HepG2 (cell line): ENCODE results near the gene STK39. TPM values are rescaled to one million over a fixed set of nuclear protein-coding genes. Genes with fewer than 3 reads are reported as not detected.

Source experiments
- AHR ChIP-seq: IDR thresholded peaks from 2 replicates; pipeline ENCODE4 v1.6.1; 2018; ENCODE audit warnings: missing genetic modification reagents, missing compliant biosample characterization
- LCORL ChIP-seq, 2 experiments: fragments of 450-650 bp in 1 of 2; sonication (generic) in 1 of 2; formaldehyde crosslinking in 1 of 2; IDR thresholded peaks; 2 replicates each; pipeline versions ENCODE4 v1.5.0 to v1.6.1; 2017 to 2020; ENCODE audit warnings: antibody characterized with exemption in 1 of 2, missing genetic modification reagents in 1 of 2
- PRMT3 ChIP-seq: sonication (generic); formaldehyde crosslinking; IDR thresholded peaks from 2 replicates; pipeline ENCODE4 v1.8.1; 2022; ENCODE audit warnings: low read depth, mild to moderate bottlenecking, moderate library complexity, missing genetic modification reagents, borderline replicate concordance
- ZBTB2 ChIP-seq: sonication (generic); formaldehyde crosslinking; IDR thresholded peaks from 2 replicates; pipeline ENCODE4 v1.8.0; 2022; ENCODE audit warnings: low read depth, missing genetic modification reagents
- ZBTB44 ChIP-seq: sonication (generic); formaldehyde crosslinking; IDR thresholded peaks from 2 replicates; pipeline ENCODE4 v1.4.0; 2020; ENCODE audit warnings: missing genetic modification reagents
- ZFP82 ChIP-seq: sonication (generic); formaldehyde crosslinking; IDR thresholded peaks from 2 replicates; pipeline ENCODE4 v1.5.1; 2020; ENCODE audit warnings: mild to moderate bottlenecking, missing genetic modification reagents, borderline replicate concordance
- ZFYVE20 ChIP-seq: sonication (generic); formaldehyde crosslinking; IDR thresholded peaks from 2 replicates; pipeline ENCODE4 v1.8.0; 2023; ENCODE audit warnings: low read depth, mild to moderate bottlenecking, moderate library complexity, missing genetic modification reagents, borderline replicate concordance
- ZNF18 ChIP-seq: sonication (generic); formaldehyde crosslinking; IDR thresholded peaks from 2 replicates; pipeline ENCODE4 v1.8.0; 2022; ENCODE audit warnings: mild to moderate bottlenecking, missing genetic modification reagents; ENCODE audit not compliant: insufficient replicate concordance
- ZNF552 ChIP-seq: sonication (generic); formaldehyde crosslinking; IDR thresholded peaks from 2 replicates; pipeline ENCODE4 v1.9.0; 2022; ENCODE audit warnings: missing genetic modification reagents, mild to moderate bottlenecking, borderline replicate concordance
- polyA plus RNA-seq, 8 experiments: library from polyadenylated mRNA; depleted of rRNA in 3 of 8; stranded (reverse) in 7 of 8; unstranded in 1 of 8; fragments of >200 nt; fragmentation: Illumina TruSeq in 4 of 8; extraction: Trizol in 4 of 8; gene quantifications; 2 replicates each; pipeline versions ENCODE4 v1.2.1 to v1.2.3, GENCODE V29; 2011 to 2016; ENCODE audit warnings: low read depth in 4 of 8, missing spikeins in 1 of 8, mixed read lengths in 1 of 8; ENCODE audit not compliant: insufficient read depth in 1 of 8
- total RNA-seq, 5 experiments: library from RNA; depleted of rRNA; stranded (reverse); fragments of >200 nt; fragmentation: Illumina TruSeq; extraction: Trizol; gene quantifications; 2 replicates each; pipeline ENCODE4 v1.2.3, GENCODE V29; 2016; ENCODE audit warnings: low read depth in 1 of 5

STK39 gene
- total and polyA plus RNA-seq, 2 of the 13 experiments (the other 11 are each of a cell fraction or from before 2014, with no cell fraction given): 27.3 to 38.4 TPM

- TF ChIP-seq ZBTB2 (CRISPR knock-in tag): no peak
- TF ChIP-seq ZFYVE20 (CRISPR knock-in tag): no peak
- TF ChIP-seq ZBTB44 (CRISPR knock-in tag): no peak
- TF ChIP-seq ZNF18 (CRISPR knock-in tag): no peak
- TF ChIP-seq AHR (CRISPR knock-in tag): no peak
- no peak for TF ChIP-seq ZNF552 (CRISPR knock-in tag)
- no peak for TF ChIP-seq PRMT3 (CRISPR knock-in tag)
- no peak for TF ChIP-seq LCORL (IDR thresholded peaks at IDR 0.05)
- no peak for TF ChIP-seq LCORL (CRISPR knock-in tag; IDR thresholded peaks at IDR 0.05)
- no peak for TF ChIP-seq ZFP82 (CRISPR knock-in tag)
Observed at GRCh38 chr2:168091986-168092385, 155.4 kb downstream of the STK39 start (continued).
